Coronary artery (tissue), 2 donors: ENCODE data around the gene GIGYF1.

ENCODE experiments used
- DNase-seq: peaks from one replicate; pipeline ENCODE4 v3.0.0-alpha.2; 2017; ENCODE audit warnings: low spot score
- H3K27ac ChIP-seq, 2 donors: fragments of 200-600 bp; sonication (generic); one replicate each; pipeline ENCODE4 v1.5.1; 2016 to 2019
- H3K4me3 ChIP-seq: fragments of 200-600 bp; sonication (generic); 2 replicates; pipeline ENCODE4 v1.5.1; 2016; ENCODE audit warnings: mild to moderate bottlenecking, moderate library complexity
- TF ChIP-seq, protein P1 (sequence below): fragments of 200-600 bp; sonication (generic); IDR thresholded peaks from one replicate; pipeline ENCODE4 v1.5.1; 2019; ENCODE audit warnings: antibody characterized with exemption

The GIGYF1 gene

DNA sequence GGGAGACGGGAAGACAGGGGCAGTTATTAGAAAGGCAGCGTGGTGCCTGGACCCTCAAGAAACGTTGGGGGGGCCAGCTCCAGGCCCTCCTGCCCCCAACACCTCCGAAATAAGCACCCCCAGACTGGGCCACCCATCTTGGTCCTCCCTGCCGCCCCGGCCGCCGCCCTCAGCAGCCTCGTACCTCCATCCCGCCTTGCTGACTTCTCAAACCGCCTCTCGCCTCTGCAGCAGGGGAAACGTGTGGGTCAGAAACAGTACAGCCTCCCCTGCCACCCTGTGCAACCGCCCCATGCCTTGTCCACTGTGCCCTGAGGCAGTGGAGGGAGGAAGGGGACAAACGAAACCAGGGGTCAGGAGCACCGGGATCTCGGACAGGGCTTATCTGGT lies 7.2 kb downstream of the GIGYF1 start:
- Histone ChIP-seq H3K4me3 (no peak overlapping the region), H3K27ac (no peak overlapping the region)
- DNase-seq, result no peak
- TF ChIP-seq, protein P1, sequence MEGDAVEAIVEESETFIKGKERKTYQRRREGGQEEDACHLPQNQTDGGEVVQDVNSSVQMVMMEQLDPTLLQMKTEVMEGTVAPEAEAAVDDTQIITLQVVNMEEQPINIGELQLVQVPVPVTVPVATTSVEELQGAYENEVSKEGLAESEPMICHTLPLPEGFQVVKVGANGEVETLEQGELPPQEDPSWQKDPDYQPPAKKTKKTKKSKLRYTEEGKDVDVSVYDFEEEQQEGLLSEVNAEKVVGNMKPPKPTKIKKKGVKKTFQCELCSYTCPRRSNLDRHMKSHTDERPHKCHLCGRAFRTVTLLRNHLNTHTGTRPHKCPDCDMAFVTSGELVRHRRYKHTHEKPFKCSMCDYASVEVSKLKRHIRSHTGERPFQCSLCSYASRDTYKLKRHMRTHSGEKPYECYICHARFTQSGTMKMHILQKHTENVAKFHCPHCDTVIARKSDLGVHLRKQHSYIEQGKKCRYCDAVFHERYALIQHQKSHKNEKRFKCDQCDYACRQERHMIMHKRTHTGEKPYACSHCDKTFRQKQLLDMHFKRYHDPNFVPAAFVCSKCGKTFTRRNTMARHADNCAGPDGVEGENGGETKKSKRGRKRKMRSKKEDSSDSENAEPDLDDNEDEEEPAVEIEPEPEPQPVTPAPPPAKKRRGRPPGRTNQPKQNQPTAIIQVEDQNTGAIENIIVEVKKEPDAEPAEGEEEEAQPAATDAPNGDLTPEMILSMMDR, result no peak

DNA sequence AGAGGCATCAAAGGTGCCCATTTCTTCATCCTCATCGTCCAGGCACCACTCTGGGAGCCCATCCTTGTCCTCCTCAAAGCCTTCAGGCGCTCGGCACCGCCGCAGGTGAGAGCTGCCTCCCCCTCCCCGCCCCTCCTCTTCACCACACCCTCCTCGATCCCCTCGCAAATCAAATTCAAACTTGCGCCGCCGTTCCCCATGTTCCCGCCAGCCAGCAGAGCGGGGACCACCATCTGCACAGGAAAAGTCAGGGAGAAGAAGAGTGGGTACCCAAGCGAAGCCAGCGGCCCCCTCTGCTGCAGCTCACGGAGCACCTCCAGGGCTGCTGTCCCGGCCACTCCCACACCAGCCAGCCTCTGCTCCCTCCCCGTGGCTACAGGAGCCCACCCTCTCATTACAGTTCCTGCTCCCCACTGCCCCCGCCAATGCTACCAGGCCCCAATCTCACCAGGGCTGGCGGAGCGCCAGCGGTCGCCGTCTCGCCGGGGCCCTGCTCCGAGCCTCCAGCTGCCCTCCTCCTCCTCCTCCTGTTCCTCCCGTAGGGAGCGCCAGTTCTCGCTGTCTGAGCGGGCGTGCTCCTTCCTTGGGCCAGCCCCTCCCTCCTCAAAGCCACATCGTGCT lies 7.7 kb downstream of the GIGYF1 start:
- H3K27ac ChIP-seq, result no peak overlapping the region
- DNase-seq, result no peak
- no peak overlapping the region for H3K4me3 ChIP-seq
- TF ChIP-seq, protein P1, result no peak

DNA sequence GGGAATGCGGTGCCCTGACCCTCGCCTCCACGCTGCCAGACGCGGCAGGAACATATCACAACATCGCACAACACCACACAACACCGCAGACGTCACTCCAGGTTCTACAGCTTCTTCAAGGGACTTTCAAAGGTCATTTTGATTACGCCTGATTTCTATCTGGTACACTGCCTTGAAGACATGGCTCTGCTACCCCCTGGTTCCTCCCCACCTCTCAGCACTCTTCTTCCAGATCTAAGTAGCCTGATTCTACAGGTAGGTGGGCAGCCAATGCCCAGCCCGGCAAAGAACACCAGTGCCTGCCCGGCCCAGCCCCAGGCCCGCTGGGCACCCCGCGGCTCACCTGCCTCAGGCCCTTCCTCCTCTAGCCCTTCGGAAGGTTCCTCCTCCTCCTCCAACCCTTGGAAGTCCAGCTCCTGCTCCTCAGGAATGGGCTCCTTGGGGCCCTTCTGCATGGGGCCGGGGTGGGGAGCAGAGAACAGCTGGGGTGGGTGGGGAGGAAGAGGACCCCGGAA lies 8.4 kb downstream of the GIGYF1 start:
- Histone ChIP-seq H3K4me3 (no peak overlapping the region), H3K27ac (no peak overlapping the region)
- DNase-seq, result no peak
- TF ChIP-seq, protein P1, result no peak

DNA sequence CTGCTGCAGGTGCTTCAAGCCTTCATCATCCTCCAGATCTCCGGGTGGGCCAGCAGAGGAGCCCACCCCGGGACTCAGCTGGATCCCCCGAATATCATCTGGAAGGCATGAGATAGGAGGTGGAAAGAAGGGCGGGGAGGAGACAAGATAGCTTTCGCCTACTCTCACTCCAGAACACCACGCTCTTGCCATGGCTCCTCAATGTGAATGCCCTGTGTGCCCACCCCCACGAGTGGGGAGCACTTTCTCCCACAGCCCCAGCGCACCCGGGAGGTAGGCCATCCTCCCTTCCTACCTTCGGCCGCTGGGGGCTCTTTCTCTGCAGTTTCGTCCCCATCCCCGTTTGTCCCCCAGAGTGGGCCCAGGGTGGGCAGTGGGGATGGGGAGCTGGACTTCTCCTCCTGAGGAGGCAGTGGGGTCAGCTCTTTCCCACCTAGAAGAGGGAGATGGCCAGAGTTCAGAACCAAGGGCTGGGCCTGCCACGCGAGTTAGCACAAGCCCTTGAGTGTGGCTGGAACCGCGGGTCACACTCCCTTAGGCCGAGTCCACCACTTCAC lies 8.9 kb downstream of the GIGYF1 start:
- DNase-seq, result no peak
- H3K27ac ChIP-seq, result no peak overlapping the region
- TF ChIP-seq, protein P1, result no peak
- no peak overlapping the region for H3K4me3 ChIP-seq

- TF ChIP-seq, protein P1, result no peak
- DNase-seq, result no peak
- Histone ChIP-seq H3K27ac (no peak overlapping the region), H3K4me3 (no peak overlapping the region)
These were observed 9.5 kb downstream of the GIGYF1 start for GRCh38 chr7:100684534-100685042.

DNA sequence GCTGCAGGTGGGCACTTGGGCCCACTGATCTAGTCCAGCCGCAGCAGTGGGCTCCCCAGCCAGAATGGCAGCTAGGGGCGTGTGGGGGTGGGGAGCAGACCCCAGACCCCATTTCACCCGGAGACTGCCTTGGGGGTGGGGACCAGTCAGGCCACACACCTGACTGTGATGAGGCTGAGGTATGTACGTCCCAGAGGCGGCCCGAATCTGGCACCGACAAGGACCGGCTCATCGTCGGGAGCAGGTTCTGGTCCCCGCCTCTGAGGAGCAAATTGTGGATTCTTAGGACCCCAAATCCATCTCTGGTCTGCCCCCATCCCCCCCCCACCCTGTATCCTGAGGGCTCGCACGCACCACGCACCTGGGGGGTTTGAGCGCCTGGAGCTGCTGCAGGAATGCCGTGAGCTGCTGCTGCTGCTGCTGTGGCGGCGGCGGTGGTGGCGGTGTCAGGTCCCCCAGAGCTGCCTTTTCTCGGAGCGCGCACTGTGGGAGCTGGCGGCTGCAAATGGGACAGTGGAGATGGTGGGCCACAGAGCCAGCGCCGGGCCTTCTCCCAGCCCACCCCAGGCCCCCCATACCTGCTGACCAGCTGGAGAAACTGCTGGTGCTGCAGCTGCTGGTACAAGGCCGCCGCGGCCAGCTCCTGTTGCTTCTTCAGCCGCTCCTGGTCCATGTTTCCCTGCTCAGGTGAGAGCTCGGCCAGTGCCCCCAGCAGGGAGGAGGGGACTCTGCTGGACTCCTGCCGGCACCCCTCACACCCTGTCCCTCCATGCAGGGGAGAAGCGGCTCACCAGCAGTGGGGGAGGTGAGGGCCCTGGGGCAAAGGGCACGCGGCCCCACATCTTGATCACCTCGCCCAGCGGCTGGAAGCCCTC lies 10.2 kb downstream of the GIGYF1 start:
- H3K4me3 ChIP-seq, result no peak overlapping the region
- no peak overlapping the region for H3K27ac ChIP-seq
- TF ChIP-seq, protein P1, result no peak
- no peak for DNase-seq
